NCI-H2171 (cell line): ENCODE measurements around the gene MAPT.
"Not testable (repeated sequence)": the region's sequence is repeated elsewhere in the genome, so short reads cannot be mapped to it uniquely, and the experiment has no call there.

ENCODE experiments used
- DNase-seq: peaks from one replicate; lab custom pipeline; 2025; lab: John Stamatoyannopoulos, UW

MAPT gene

GRCh38 chr17:45929344-45929743 is 35.0 kb downstream of the MAPT start:
- no peak for DNase-seq

- DNase-seq = no peak
These were observed 36.1 kb downstream of the MAPT start for GRCh38 chr17:45930420-45930951.

- DNase-seq = no peak
These were observed 37.3 kb downstream of the MAPT start for GRCh38 chr17:45931677-45932076.

GRCh38 chr17:45934044-45934979 is 40.0 kb downstream of the MAPT start:
- DNase-seq = no peak

GRCh38 chr17:45935197-45935709 is 40.9 kb downstream of the MAPT start:
- no peak for DNase-seq

- no peak for DNase-seq
These were observed 41.6 kb downstream of the MAPT start for GRCh38 chr17:45935710-45936509.

- peak; percentile 81 for DNase-seq
These were observed 42.3 kb downstream of the MAPT start for GRCh38 chr17:45936610-45937009.

GRCh38 chr17:45937186-45937585 is 42.8 kb downstream of the MAPT start:
- not testable (repeated sequence) for DNase-seq

GRCh38 chr17:45939395-45939794 is 45.0 kb downstream of the MAPT start:
- DNase-seq = no peak

- no peak for DNase-seq
These were observed 45.9 kb downstream of the MAPT start for GRCh38 chr17:45940293-45940692.

- DNase-seq = no peak
These were observed 46.5 kb downstream of the MAPT start for GRCh38 chr17:45940826-45941225.

GRCh38 chr17:45941395-45941794 is 47.0 kb downstream of the MAPT start:
- DNase-seq = no peak

GRCh38 chr17:45942284-45942683 is 47.9 kb downstream of the MAPT start:
- DNase-seq = peak; percentile 21

- no peak for DNase-seq
These were observed 52.5 kb downstream of the MAPT start for GRCh38 chr17:45946841-45947256.

- DNase-seq = no peak
These were observed 54.1 kb downstream of the MAPT start for GRCh38 chr17:45948498-45948880.

GRCh38 chr17:45948881-45949624 is 54.7 kb downstream of the MAPT start:
- DNase-seq = no peak

GRCh38 chr17:45949755-45950320 is 55.5 kb downstream of the MAPT start:
- DNase-seq = no peak

- DNase-seq = no peak
These were observed 56.5 kb downstream of the MAPT start for GRCh38 chr17:45950888-45951287.

GRCh38 chr17:45951403-45951802 is 57.0 kb downstream of the MAPT start:
- DNase-seq = no peak

GRCh38 chr17:45951941-45952340 is 57.6 kb downstream of the MAPT start:
- DNase-seq = no peak

GRCh38 chr17:45952814-45953320 is 58.5 kb downstream of the MAPT start:
- no peak for DNase-seq
